Measurements from ENCODE around the gene KCND2.

Gene KCND2

DNA sequence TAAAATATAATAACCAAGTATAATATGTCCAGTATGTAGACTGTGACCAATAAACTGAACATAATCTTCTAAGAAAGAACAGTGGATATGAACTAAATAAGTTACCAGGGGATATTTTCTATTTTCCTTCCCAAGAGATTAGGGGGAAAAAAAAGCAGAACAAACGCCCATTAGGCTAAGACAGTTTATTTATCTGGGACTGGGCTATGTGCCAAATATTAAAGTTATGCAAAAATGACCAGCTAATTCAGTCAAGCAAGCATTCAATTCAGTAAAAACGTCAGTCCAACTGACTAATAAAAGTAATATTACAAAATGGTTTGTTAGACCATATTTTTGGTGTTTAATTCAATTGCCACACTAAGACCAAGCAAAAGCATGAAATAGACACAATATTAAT is 462.8 kb downstream of the KCND2 start:
- no peak for FAIRE-seq
- DNase-seq (ENCODE audit: insufficient read length, low spot score): no peak
- TF ChIP-seq, protein P1, sequence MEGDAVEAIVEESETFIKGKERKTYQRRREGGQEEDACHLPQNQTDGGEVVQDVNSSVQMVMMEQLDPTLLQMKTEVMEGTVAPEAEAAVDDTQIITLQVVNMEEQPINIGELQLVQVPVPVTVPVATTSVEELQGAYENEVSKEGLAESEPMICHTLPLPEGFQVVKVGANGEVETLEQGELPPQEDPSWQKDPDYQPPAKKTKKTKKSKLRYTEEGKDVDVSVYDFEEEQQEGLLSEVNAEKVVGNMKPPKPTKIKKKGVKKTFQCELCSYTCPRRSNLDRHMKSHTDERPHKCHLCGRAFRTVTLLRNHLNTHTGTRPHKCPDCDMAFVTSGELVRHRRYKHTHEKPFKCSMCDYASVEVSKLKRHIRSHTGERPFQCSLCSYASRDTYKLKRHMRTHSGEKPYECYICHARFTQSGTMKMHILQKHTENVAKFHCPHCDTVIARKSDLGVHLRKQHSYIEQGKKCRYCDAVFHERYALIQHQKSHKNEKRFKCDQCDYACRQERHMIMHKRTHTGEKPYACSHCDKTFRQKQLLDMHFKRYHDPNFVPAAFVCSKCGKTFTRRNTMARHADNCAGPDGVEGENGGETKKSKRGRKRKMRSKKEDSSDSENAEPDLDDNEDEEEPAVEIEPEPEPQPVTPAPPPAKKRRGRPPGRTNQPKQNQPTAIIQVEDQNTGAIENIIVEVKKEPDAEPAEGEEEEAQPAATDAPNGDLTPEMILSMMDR (IDR thresholded peaks at IDR 0.05; ENCODE audit: insufficient read depth, missing control alignments): no peak

DNA sequence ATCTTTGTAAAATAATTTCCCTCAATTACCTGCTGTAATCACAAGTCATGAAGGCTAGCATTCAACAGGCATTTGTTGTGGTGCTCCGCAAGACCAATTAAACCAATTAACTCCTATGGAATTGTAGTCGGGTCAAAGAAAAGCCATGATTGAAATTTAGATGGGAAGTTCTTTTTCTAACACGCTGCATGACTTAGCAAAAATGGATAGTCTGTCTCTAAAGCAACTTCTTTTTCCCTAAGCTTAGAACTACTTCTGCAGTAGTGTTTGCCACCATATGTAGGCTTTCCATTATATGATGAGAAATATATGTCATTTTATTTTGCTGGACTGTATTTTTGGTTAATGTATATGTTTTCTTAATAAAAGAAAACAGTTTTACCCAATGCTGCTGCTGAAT is 465.8 kb downstream of the KCND2 start:
- no peak for FAIRE-seq
- TF ChIP-seq, protein P1 (IDR thresholded peaks at IDR 0.05; ENCODE audit: insufficient read depth, missing control alignments): no peak
- no peak for DNase-seq (ENCODE audit: insufficient read length, low spot score)

DNA sequence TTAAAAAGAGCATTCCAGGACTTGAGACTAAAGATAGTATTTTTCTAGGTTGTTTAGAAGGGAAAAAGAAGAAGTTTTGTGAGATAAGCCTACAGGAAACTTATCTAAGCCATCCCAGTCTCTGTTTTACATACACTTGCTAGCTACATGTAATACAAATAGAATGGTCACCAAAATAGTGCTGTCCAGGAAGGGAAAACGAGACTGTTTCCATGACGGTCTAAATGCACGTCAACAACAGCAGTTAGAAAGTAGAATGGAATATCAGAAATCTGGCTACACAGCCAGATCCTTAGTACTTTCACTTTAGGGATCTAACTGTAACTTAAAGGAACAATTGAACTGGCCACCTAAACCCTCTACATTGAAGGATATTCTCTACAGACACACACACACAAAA is 467.4 kb downstream of the KCND2 start:
- TF ChIP-seq, protein P1 (IDR thresholded peaks at IDR 0.05; ENCODE audit: insufficient read depth, missing control alignments): no peak
- FAIRE-seq (no peak), DNase-seq (ENCODE audit: insufficient read length, low spot score) (no peak)

DNA sequence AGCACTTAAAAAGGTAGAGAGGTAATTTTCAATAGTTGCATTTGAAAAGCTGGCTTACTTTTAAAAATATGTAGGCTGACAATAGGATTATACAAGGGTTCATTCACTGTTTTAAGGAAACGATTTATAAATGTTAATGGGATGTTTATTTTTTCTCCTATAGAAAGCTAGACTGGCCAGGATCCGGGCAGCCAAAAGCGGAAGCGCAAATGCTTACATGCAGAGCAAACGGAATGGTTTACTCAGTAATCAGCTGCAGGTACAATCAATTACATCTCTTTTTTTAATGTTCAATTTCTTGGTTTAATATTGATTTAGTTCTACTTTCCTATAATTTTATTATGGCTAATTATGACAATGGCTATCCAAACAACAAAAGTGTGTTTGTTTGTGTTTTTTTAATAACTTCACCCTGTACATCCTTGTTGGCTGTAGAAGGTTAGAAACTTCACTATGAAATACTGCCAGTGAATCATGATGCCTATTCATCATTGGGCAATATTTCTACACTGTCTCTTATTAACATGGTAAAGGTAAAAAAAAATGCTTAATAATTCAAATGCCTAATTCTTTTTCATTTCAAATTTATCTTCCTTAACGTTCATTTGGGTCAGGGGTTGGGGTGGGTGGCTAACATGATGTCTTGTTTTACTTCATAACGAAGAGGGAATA is 468.5 kb downstream of the KCND2 start:
- no peak for DNase-seq (ENCODE audit: insufficient read length, low spot score)
- TF ChIP-seq, protein P1 (IDR thresholded peaks at IDR 0.05; ENCODE audit: insufficient read depth, missing control alignments): no peak
- FAIRE-seq: peak; percentile 11

DNA sequence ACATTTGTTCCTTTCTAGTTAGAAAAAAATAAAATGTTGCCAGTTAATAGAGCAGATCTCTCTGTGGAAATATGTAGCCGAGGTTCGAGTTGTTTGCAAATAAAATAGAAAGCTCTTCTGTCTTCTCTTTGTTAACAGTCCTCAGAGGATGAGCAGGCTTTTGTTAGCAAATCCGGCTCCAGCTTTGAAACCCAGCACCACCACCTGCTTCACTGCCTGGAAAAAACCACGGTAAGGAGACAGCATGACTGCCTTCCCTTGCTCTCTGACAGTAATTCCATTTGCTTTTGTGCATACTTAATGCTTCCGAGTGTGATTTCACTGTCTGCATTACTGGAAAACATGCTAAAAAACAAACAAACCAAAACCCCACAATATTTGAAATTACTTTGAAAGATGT is 469.4 kb downstream of the KCND2 start:
- TF ChIP-seq, protein P1 (IDR thresholded peaks at IDR 0.05; ENCODE audit: insufficient read depth, missing control alignments): no peak
- DNase-seq (ENCODE audit: insufficient read length, low spot score) (no peak), FAIRE-seq (no peak)

DNA sequence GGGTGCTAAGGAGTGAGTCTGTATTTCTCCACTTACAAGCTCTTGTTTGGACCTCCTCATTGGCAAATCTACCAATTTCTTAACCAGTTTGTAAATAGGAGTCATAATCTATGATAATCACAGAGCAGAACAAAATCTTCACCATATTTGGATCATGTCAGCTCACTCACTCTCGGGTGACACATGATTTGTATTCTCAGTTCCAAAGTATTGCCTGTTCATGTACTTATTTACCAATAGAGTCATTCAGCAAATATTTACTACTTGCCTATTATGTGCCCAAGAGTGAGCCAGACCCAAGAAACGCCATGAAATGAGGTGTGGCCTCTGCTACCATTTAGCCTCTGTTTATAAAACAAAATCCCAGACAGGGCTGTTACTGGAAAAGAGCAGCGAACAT is 470.2 kb downstream of the KCND2 start:
- no peak for DNase-seq (ENCODE audit: insufficient read length, low spot score)
- TF ChIP-seq, protein P1 (IDR thresholded peaks at IDR 0.05; ENCODE audit: insufficient read depth, missing control alignments): no peak
- FAIRE-seq: no peak

DNA sequence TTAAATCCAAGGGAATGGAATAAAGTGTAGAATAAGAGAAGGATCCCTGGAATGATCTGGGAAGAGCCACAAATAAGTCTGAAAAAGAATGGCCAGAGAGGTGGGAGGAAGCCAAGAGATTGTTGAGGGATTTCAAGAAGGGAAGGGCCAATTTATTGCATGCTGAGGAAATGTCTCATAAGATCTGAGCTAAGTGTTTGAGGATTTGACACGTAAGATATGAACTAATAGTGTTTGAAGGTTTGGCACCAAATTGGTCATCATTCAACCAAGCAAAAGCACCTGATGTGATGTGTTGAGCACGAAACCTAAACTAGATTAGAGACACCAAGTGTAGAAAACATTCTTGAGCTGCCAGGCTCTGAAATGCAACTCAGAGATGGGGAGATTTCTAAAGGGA is 487.1 kb downstream of the KCND2 start:
- TF ChIP-seq, protein P1 (IDR thresholded peaks at IDR 0.05; ENCODE audit: insufficient read depth, missing control alignments): no peak
- DNase-seq (ENCODE audit: insufficient read length, low spot score): no peak
- no peak for FAIRE-seq
